OCI-LY1 (cell line): ENCODE results near the gene SLC2A1.

ENCODE experiments used
- H2AFZ ChIP-seq: fragments of 200-600 bp; sonication (generic), shearing (Covaris generic); 2 replicates; pipeline ENCODE4 v1.6.0; 2014; ENCODE audit warnings: antibody characterized with exemption, mild to moderate bottlenecking, low read length
- H3F3A ChIP-seq: fragments of 200-600 bp; sonication (generic), shearing (Covaris generic); 2 replicates; pipeline ENCODE4 v1.6.0; 2014; ENCODE audit warnings: mild to moderate bottlenecking, antibody characterized with exemption, low read length, moderate library complexity; ENCODE audit not compliant: insufficient read depth
- H3K27ac ChIP-seq: fragments of 200-600 bp; sonication (generic); 2 replicates; pipeline ENCODE4 v1.5.1; 2014; ENCODE audit warnings: low read length, mixed run types, mild to moderate bottlenecking, low read depth; ENCODE audit not compliant: poor library complexity, severe bottlenecking
- H3K27me3 ChIP-seq: fragments of 200-600 bp; sonication (generic); 2 replicates; pipeline ENCODE4 v1.6.0; 2014; ENCODE audit warnings: antibody characterized with exemption, mild to moderate bottlenecking, low read length, moderate library complexity; ENCODE audit not compliant: insufficient read depth
- H3K36me3 ChIP-seq: fragments of 200-600 bp; sonication (generic); 2 replicates; pipeline ENCODE4 v1.6.1; 2014; ENCODE audit warnings: mild to moderate bottlenecking, antibody characterized with exemption, low read length, moderate library complexity, mixed read lengths; ENCODE audit not compliant: insufficient read depth
- H3K4me1 ChIP-seq: fragments of 200-600 bp; sonication (generic); 2 replicates; pipeline ENCODE4 v1.5.1; 2014; ENCODE audit warnings: mild to moderate bottlenecking, low read length, moderate library complexity; ENCODE audit not compliant: insufficient read depth, severe bottlenecking
- H3K4me2 ChIP-seq: fragments of 200-600 bp; sonication (generic), shearing (Covaris generic); 2 replicates; pipeline ENCODE4 v1.6.1; 2014; ENCODE audit warnings: low read length
- H3K4me3 ChIP-seq: fragments of 200-600 bp; sonication (generic); 2 replicates; pipeline ENCODE4 v1.5.1; 2014; ENCODE audit warnings: low read length, low read depth, mild to moderate bottlenecking, mixed read lengths; ENCODE audit not compliant: poor library complexity, severe bottlenecking
- H3K79me2 ChIP-seq: fragments of 200-600 bp; shearing (Covaris generic); 2 replicates; pipeline ENCODE4 v1.6.1; 2016; ENCODE audit warnings: mixed run types, low read length, mixed read lengths; ENCODE audit not compliant: insufficient read depth
- H3K9ac ChIP-seq: fragments of 200-600 bp; sonication (generic), shearing (Covaris generic); 2 replicates; pipeline ENCODE4 v1.6.1; 2014; ENCODE audit warnings: mild to moderate bottlenecking, low read length, mixed read lengths
- H3K9me2 ChIP-seq: fragments of 200-600 bp; sonication (generic), shearing (Covaris generic); 2 replicates; pipeline ENCODE4 v1.6.1; 2014; ENCODE audit warnings: low read depth, mild to moderate bottlenecking, low read length, mixed read lengths
- H3K9me3 ChIP-seq: fragments of 200-600 bp; shearing (Covaris generic); 2 replicates; pipeline ENCODE4 v1.6.1; 2014; ENCODE audit warnings: low read length, mixed read lengths
- H4K20me1 ChIP-seq: fragments of 200-600 bp; sonication (generic), shearing (Covaris generic); 2 replicates; pipeline ENCODE4 v1.6.0; 2016; ENCODE audit warnings: mild to moderate bottlenecking, low read length; ENCODE audit not compliant: insufficient read depth
- EZH2 ChIP-seq: fragments of 200-600 bp; sonication (generic), shearing (Covaris generic); IDR thresholded peaks from 2 replicates; pipeline ENCODE4 v1.8.0; 2017; ENCODE audit warnings: borderline replicate concordance, mixed run types, mild to moderate bottlenecking, antibody characterized with exemption, low read length, moderate library complexity, mixed read lengths
- TF ChIP-seq, protein P1 (sequence below): fragments of 200-600 bp; sonication (generic), shearing (Covaris generic); IDR thresholded peaks from 2 replicates; pipeline ENCODE4 v1.5.1; 2017; ENCODE audit warnings: mild to moderate bottlenecking, antibody characterized with exemption, low read length, moderate library complexity, mixed read lengths

The SLC2A1 gene

DNA sequence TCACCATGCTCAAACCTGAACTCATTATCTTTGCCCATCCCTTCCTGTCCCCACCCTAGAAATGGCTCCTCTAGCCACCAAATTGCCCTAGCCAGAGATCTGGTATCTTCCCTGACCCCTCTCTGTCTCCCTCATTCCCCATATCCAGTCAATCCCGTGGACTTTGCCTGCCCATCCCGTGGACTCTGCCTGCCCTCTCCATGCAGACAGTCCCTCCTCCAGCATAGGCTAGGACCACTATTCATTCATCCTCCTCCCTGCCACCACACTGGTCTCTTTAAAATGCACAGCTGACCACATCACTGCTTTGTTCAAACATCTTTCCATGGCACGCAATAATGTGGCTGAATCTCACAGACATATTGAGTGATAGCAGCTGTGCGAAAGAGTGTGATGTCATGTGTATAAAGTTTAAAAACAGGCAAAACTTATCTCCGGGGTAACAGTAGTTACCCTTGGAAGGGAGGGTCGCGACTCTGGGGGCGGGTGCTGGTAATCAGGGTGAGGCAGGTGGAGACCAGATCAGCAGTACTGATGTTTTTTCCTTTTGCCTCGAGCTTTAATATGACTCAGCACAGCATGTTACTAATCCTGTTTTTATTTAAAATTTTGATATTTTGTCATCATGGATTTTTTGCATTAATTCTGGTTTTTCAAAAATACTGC is 4.8 kb upstream of the SLC2A1 start:
- Histone ChIP-seq H3K4me3 (peak overlapping the region; percentile 35), H3K4me2 (peak overlapping the region; percentile 74; the same call in 1 of the 2 replicates), H3K9me3 (no peaks in the 10 kb centered on the region), H3K79me2 (no peaks in the 10 kb centered on the region), H3K9ac (peak overlapping the region; percentile 16; the same call in 1 of the 2 replicates), H3K27me3 (no peaks in the 10 kb centered on the region), H3K27ac (peak overlapping the region; percentile 87), H2AFZ (no peak overlapping the region), H3K36me3 (no peaks in the 10 kb centered on the region; the same call in 1 of the 2 replicates), H3F3A (peaks cover 8% of the 10 kb centered on the region; the same call in 1 of the 2 replicates), H3K4me1 (peaks cover 52% of the 10 kb centered on the region), H3K9me2 (no peaks in the 10 kb centered on the region), H4K20me1 (no peaks in the 10 kb centered on the region)
- TF ChIP-seq, protein P1, sequence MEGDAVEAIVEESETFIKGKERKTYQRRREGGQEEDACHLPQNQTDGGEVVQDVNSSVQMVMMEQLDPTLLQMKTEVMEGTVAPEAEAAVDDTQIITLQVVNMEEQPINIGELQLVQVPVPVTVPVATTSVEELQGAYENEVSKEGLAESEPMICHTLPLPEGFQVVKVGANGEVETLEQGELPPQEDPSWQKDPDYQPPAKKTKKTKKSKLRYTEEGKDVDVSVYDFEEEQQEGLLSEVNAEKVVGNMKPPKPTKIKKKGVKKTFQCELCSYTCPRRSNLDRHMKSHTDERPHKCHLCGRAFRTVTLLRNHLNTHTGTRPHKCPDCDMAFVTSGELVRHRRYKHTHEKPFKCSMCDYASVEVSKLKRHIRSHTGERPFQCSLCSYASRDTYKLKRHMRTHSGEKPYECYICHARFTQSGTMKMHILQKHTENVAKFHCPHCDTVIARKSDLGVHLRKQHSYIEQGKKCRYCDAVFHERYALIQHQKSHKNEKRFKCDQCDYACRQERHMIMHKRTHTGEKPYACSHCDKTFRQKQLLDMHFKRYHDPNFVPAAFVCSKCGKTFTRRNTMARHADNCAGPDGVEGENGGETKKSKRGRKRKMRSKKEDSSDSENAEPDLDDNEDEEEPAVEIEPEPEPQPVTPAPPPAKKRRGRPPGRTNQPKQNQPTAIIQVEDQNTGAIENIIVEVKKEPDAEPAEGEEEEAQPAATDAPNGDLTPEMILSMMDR, result no peak
- no peak for TF ChIP-seq EZH2

DNA sequence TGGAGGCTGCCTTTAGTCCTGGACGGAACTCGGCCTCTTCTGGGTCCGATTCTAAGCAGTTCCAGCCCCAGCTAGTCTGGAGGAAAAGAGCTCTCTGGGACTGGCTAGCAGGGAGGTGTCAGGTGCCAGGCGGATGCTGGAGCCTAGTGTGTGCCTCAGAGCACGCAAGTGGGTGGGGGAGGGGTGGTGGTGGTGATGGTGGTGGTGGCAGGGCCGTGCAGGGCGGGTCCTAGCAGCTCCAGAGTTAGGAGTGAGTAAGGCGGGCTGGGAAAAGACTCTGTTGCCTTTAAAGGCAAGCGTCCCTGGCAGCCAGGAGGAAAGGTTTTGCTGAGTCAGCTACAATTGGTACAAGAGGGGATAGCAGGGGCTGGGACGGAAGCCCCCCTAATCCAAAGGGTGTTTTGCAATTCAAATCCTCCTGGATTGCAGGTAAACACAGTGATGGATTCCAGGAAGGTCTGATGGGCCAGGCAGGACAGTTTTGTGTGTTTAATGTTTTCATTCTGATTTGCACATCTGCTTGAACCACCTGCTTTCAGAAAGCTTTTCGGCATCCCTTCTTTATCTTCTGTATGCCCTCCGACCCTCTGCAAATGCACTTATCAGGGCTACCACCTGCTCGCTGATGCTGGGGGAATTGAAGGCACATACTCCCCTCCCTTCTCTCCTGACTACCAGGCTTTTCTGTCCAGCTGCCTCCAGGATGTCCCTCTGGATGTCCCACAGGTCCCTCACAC is 4.1 kb upstream of the SLC2A1 start:
- no peaks in the 10 kb centered on the region for H4K20me1 ChIP-seq
- H3K27ac ChIP-seq, result peak overlapping the region; percentile 87
- no peaks in the 10 kb centered on the region for H3K27me3 ChIP-seq
- peaks cover 2% of the 10 kb centered on the region for H3K79me2 ChIP-seq
- H2AFZ ChIP-seq, result no peak overlapping the region
- H3K9ac ChIP-seq, result peak overlapping the region; percentile 16; the same call in 1 of the 2 replicates
- H3K36me3 ChIP-seq, result peaks cover 2% of the 10 kb centered on the region; the same call in 1 of the 2 replicates
- no peaks in the 10 kb centered on the region for H3K9me3 ChIP-seq
- H3K4me2 ChIP-seq, result peak overlapping the region; percentile 74
- no peaks in the 10 kb centered on the region for H3K9me2 ChIP-seq
- H3F3A ChIP-seq, result peaks cover 8% of the 10 kb centered on the region; the same call in 1 of the 2 replicates
- TF ChIP-seq, protein P1, result no peak
- no peak for TF ChIP-seq EZH2
- H3K4me3 ChIP-seq, result peak overlapping the region; percentile 35
- peaks cover 52% of the 10 kb centered on the region for H3K4me1 ChIP-seq

DNA sequence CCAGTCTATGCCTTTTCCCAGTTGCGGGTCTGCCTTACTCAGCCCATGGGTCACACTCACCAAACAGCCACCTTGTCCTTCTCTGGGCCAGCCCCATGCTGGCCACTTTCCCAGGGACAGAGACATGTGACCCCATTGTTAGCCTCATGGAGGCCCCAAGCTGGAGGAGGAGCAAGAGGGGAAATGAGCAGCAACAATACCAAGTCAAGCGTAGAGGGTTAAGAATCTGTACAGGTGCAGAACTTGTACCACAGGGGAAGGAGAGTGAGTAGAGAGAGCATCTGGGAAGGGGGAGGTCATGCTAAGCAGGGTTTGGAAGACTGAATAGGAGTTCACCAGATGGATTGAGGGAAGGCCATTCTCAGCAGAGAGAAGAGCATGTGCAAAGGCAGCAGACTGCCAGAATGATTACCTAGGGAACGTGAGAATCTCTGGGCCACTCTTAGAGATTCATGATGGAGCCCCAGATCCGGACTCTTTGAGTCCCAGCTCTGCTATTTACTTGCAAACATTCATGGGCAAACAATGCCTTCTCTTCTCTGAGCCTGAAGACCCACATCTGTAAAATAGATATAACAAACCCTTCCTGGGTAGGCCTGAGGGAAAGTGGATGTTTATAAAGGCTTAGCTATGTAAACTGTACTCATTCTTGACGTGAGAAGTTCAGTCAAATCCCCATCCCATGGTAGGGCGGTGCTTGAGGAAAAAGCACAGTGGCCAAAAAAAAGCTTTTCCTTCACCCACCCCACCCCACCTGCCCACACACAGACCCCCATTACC is 2.8 kb upstream of the SLC2A1 start:
- peaks cover 15% of the 10 kb centered on the region for H3K79me2 ChIP-seq
- peak overlapping the region; percentile 74 for H3K4me2 ChIP-seq

More for the DNA sequence above, 2.8 kb upstream of the SLC2A1 start:
- peaks cover 8% of the 10 kb centered on the region; the same call in 1 of the 2 replicates for H3F3A ChIP-seq
- no peaks in the 10 kb centered on the region for H3K9me2 ChIP-seq
- H3K9ac ChIP-seq, result peak overlapping the region; percentile 32; the same call in 1 of the 2 replicates
- TF ChIP-seq, protein P1, result no peak
- TF ChIP-seq EZH2, result no peak
- H3K27ac ChIP-seq, result peak overlapping the region; percentile 87
- H3K36me3 ChIP-seq, result peaks cover 15% of the 10 kb centered on the region; the same call in 1 of the 2 replicates
- H3K4me3 ChIP-seq, result peak overlapping the region; percentile 15
- H3K27me3 ChIP-seq, result no peaks in the 10 kb centered on the region
- H3K9me3 ChIP-seq, result no peaks in the 10 kb centered on the region
- no peak overlapping the region for H2AFZ ChIP-seq
- H3K4me1 ChIP-seq, result peaks cover 56% of the 10 kb centered on the region
- H4K20me1 ChIP-seq, result no peaks in the 10 kb centered on the region
